ENCODE data around the gene SLAMF7. TPM values are rescaled to one million over a fixed set of nuclear protein-coding genes. Genes with fewer than 3 reads are reported as not detected.
A peak's percentile ranks its signal among the peaks of the same experiment; 100 is the strongest.

The SLAMF7 gene
- polyA plus RNA-seq, 6 donors from 2014 or later, result 1.2 to 5.3 (median 3.0) TPM; not detected in 1

DNA sequence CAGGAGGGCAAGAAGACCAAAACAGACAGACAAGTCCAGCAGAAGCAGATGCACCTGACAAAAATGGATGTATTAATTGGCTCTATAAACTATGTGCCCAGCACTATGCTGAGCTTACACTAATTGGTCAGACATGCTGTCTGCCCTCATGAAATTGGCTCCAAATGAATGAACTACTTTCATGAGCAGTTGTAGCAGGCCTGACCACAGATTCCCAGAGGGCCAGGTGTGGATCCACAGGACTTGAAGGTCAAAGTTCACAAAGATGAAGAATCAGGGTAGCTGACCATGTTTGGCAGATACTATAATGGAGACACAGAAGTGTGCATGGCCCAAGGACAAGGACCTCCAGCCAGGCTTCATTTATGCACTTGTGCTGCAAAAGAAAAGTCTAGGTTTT lies 14.5 kb downstream of the SLAMF7 start:
- H3K4me3 Mint-ChIP-seq, result no peak overlapping the region
- ATAC-seq (ENCODE audit: low read depth in 2 of 2) (no peak), DNase-seq (no peak)
- peak overlapping the region in 1 of 6 donors; percentile 34 for H3K27ac Mint-ChIP-seq
- no peaks in the 10 kb centered on the region for H3K36me3 Mint-ChIP-seq
- no peaks in the 10 kb centered on the region for H3K9me3 Mint-ChIP-seq
- H3K4me1 Mint-ChIP-seq, result peaks cover 3 to 7% (median 6%) of the 10 kb centered on the region in 3 donors
- H3K27me3 Mint-ChIP-seq, result no peaks in the 10 kb centered on the region

GRCh38 chr1:160755461-160755860 lies 16.4 kb downstream of the SLAMF7 start:
- Mint-ChIP-seq H3K27me3 (no peaks in the 10 kb centered on the region), H3K27ac (no peak overlapping the region), H3K9me3 (no peaks in the 10 kb centered on the region), H3K4me1 (peaks cover under 1 to 3% (median 2%) of the 10 kb centered on the region in 3 donors), H3K36me3 (no peaks in the 10 kb centered on the region), H3K4me3 (no peak overlapping the region)
- ATAC-seq (ENCODE audit: low read depth in 2 of 2) (no peak), DNase-seq (no peak)

DNA sequence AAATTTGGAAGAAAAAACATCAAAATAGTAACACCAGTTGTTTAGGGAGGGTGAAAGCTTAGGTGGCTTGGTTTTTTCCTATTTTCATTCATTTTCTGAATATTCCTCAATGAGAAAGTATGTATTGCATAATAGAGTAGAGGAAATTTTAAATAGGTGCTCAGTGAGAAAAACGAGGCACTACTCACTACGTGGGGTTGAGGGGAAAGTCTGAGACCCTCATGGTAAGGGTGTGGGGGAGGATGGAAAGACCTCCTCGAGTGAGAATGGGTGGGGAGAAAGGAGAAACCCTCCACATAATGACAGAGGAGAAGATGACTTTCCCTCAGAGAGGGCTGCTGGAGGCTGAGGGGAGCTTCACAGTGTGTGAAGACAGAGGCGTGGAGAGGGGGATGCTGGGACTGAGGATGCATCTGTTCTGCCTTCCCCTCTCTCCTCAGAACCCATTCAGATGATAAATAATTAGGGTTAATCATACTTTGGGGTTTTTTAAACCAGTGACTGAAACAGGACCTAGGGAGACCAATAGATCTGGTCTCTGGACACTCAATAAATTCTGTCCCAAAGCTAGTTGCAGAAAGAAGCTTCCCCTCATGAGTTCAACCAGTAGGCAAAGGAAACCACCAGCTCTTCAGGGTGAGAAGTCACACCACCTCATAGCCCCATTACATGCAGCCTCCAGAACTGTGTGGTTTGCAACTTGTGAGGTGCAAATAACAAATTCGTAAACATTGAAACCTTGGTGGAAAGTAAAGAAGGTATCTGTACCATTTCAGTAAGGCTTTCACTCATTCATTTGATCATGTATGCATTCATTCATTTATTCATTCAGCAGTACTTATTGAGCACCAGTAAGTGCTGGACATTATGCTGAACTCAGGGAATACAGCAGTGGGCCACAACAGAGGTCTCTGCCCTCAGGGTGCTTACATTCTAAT lies 17.1 kb downstream of the SLAMF7 start:
- H3K27ac Mint-ChIP-seq, result peak overlapping the region in 1 of 6 donors; percentile 17
- H3K4me3 Mint-ChIP-seq, result peak overlapping the region in 1 of 8 donors; percentile 80
- no peaks in the 10 kb centered on the region for H3K27me3 Mint-ChIP-seq
- peaks cover 0 to 3% (median 0%) of the 10 kb centered on the region in 7 donors for H3K9me3 Mint-ChIP-seq
- no peaks in the 10 kb centered on the region for H3K4me1 Mint-ChIP-seq
- no peak for DNase-seq
- no peak for ATAC-seq (ENCODE audit: low read depth in 2 of 2)
- no peaks in the 10 kb centered on the region for H3K36me3 Mint-ChIP-seq

DNA sequence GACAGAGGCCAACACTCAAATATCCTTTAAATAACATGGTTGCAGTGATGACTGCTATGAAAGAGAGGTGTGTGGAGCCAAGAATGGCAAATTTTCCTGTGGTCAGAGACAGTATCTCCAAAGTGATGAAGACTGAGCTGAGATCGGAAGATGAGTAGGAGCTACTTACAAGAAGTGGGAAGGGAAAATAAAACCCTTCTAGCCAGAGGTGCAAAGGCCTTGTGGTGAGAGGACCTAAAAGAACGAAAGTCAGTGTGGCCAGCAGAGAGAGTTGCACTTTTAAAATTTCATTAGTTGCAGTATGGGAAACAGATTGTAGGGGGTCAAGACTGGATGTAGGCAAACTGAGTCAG lies 17.8 kb downstream of the SLAMF7 start:
- Mint-ChIP-seq H3K4me3 (no peak overlapping the region), H3K36me3 (no peaks in the 10 kb centered on the region), H3K4me1 (no peaks in the 10 kb centered on the region), H3K27me3 (no peaks in the 10 kb centered on the region), H3K27ac (no peak overlapping the region), H3K9me3 (peaks cover 0 to 4% (median 0%) of the 10 kb centered on the region in 7 donors)
- DNase-seq, result no peak
- ATAC-seq (ENCODE audit: low read depth in 2 of 2), result no peak

- Mint-ChIP-seq H3K4me3 (no peak overlapping the region), H3K27me3 (no peaks in the 10 kb centered on the region), H3K27ac (no peak overlapping the region), H3K9me3 (peaks cover 0 to 4% (median 0%) of the 10 kb centered on the region in 7 donors), H3K4me1 (no peaks in the 10 kb centered on the region), H3K36me3 (no peaks in the 10 kb centered on the region)
- ATAC-seq (ENCODE audit: low read depth in 2 of 2) (no peak), DNase-seq (no peak)
These were observed 19.5 kb downstream of the SLAMF7 start for GRCh38 chr1:160758521-160758920.

- no peaks in the 10 kb centered on the region for H3K36me3 Mint-ChIP-seq
- H3K27me3 Mint-ChIP-seq, result no peaks in the 10 kb centered on the region
- DNase-seq, result no peak
- H3K9me3 Mint-ChIP-seq, result peaks cover 0 to 4% (median 0%) of the 10 kb centered on the region in 7 donors
- H3K4me3 Mint-ChIP-seq, result no peak overlapping the region
- no peak overlapping the region for H3K27ac Mint-ChIP-seq
- no peaks in the 10 kb centered on the region for H3K4me1 Mint-ChIP-seq
- ATAC-seq (ENCODE audit: low read depth in 2 of 2), result no peak
These were observed 20.7 kb downstream of the SLAMF7 start for GRCh38 chr1:160759740-160760139.

- no peak overlapping the region for H3K27ac Mint-ChIP-seq
- no peak for DNase-seq
- H3K4me3 Mint-ChIP-seq, result no peak overlapping the region
- H3K36me3 Mint-ChIP-seq, result no peaks in the 10 kb centered on the region
- no peak for ATAC-seq (ENCODE audit: low read depth in 2 of 2)
- peaks cover 0 to 4% (median 0%) of the 10 kb centered on the region in 7 donors for H3K9me3 Mint-ChIP-seq
- no peaks in the 10 kb centered on the region for H3K4me1 Mint-ChIP-seq
- H3K27me3 Mint-ChIP-seq, result no peaks in the 10 kb centered on the region
These were observed 22.0 kb downstream of the SLAMF7 start for GRCh38 chr1:160761046-160761445.

- Mint-ChIP-seq H3K36me3 (no peaks in the 10 kb centered on the region), H3K4me1 (peaks cover 0 to 3% (median 2%) of the 10 kb centered on the region in 3 donors), H3K9me3 (peaks cover 0 to 4% (median 0%) of the 10 kb centered on the region in 7 donors), H3K4me3 (no peak overlapping the region), H3K27ac (no peak overlapping the region), H3K27me3 (no peaks in the 10 kb centered on the region)
- no peak for DNase-seq
- ATAC-seq (ENCODE audit: low read depth in 2 of 2), result no peak
These were observed 22.8 kb downstream of the SLAMF7 start for GRCh38 chr1:160761886-160762285.

DNA sequence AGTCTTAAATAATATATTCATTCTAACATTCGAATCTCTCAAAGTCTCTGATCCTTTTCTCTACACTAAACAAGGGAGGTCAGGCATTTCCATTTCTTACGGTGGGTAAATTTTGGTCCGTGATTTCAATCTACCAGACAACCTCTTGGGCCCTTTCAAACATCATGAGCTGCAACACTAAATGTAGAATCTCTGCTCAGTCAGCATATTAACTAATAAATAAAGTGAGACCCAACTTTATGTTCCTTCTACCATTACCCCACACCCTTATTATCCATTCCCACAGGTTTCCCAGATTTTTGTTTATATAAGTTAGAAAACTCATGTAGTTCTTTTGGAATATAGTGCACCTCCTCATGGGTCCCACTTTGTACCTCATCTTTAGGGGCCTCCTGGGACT lies 24.9 kb downstream of the SLAMF7 start:
- peaks cover 0 to 4% (median 0%) of the 10 kb centered on the region in 7 donors for H3K9me3 Mint-ChIP-seq
- H3K27ac Mint-ChIP-seq, result no peak overlapping the region
- no peaks in the 10 kb centered on the region for H3K36me3 Mint-ChIP-seq
- no peaks in the 10 kb centered on the region for H3K27me3 Mint-ChIP-seq
- ATAC-seq (ENCODE audit: low read depth in 2 of 2) (no peak), DNase-seq (no peak)
- H3K4me3 Mint-ChIP-seq, result no peak overlapping the region
- peaks cover 15 to 19% (median 18%) of the 10 kb centered on the region in 3 donors for H3K4me1 Mint-ChIP-seq

DNA sequence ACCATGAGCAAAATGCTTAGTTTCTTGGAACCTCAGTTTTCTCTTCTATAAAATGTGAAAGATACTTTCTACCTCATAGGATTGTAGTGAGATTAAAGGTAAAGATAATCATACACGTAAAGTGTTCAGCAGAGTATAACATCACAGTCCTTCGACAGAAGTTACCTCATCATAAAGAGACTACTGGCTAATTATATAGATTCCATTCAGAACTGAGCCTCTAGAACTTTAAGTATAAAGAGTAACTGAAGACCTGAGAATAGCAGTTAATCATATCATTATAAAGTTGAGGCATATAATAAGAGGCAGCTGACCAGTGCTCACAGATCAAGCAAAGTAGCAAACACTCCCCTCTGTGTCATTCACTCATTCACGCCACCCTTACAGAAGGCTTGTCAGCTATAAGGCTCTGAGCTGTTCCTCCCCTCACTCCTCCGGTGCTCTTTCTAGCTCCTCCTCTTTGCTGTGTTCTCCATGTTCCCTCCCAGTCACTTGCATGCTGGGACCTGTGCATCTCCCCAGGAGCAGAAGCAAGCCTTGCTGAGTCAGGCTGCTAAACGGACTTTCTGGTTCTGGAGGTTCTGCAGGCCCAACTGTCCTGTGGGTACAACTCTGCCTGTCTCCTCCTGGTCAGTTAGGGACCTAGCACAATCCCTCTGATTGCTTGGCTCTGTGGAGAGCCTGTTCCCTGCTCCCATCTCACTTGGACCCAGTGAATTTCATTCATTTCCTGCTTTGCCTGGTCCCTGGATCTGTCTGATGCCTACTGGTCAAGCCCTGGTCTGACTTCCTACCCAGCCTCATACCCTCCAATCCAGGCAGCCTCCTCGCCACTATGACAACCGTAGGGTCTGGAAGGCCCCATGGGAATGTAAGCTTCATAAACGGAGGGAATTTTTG lies 28.6 kb downstream of the SLAMF7 start:
- Mint-ChIP-seq H3K27me3 (no peaks in the 10 kb centered on the region), H3K4me3 (peak overlapping the region in 7 of 8 donors; percentile 29 to 83 (median 75)), H3K36me3 (peaks cover 0 to 7% of the 10 kb centered on the region in 2 donors), H3K27ac (peak overlapping the region; percentile 88 to 97 (median 94)), H3K4me1 (peaks cover 15 to 19% (median 18%) of the 10 kb centered on the region in 3 donors), H3K9me3 (peaks cover 0 to 2% (median 0%) of the 10 kb centered on the region in 7 donors)
- ATAC-seq (ENCODE audit: low read depth in 2 of 2) (peak; percentile 16 to 18), DNase-seq (no peak)

- peak; percentile 63 for DNase-seq
- ATAC-seq (ENCODE audit: low read depth in 2 of 2), result peak; percentile 98 to 99
- Mint-ChIP-seq H3K9me3 (peaks cover 0 to 2% (median 0%) of the 10 kb centered on the region in 7 donors), H3K36me3 (peaks cover 0 to 7% of the 10 kb centered on the region in 2 donors), H3K4me1 (peaks cover 15 to 19% (median 18%) of the 10 kb centered on the region in 3 donors), H3K4me3 (peak overlapping the region in 7 of 8 donors; percentile 29 to 83 (median 75)), H3K27ac (peak overlapping the region; percentile 88 to 97 (median 94)), H3K27me3 (no peaks in the 10 kb centered on the region)
These were observed 29.2 kb downstream of the SLAMF7 start for GRCh38 chr1:160768295-160768657.

DNA sequence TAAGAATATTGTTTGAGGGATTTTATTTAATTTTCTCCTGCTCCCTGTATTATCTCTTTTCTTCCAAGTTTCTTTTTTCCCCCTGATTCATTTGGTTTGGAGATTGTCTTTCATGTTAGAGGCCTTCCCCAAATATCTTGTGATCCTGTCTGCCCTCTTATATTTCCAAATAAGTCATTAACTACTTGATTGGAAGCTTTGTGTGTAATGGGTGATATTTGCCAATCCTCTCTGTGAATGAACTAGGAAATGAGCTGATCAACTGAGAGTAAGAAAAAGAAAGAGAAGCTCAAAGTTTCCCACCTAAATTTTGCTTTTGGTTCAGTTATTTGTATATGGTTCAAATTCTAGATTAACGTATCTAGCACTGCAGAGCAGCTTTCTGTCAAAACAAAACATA lies 33.3 kb downstream of the SLAMF7 start:
- no peak for ATAC-seq (ENCODE audit: low read depth in 2 of 2)
- peak overlapping the region in 2 of 6 donors; percentile 79 to 89 for H3K27ac Mint-ChIP-seq
- no peaks in the 10 kb centered on the region for H3K27me3 Mint-ChIP-seq
- H3K4me3 Mint-ChIP-seq, result no peak overlapping the region
- H3K9me3 Mint-ChIP-seq, result peaks cover 0 to 2% (median 0%) of the 10 kb centered on the region in 7 donors
- H3K36me3 Mint-ChIP-seq, result peaks cover 0 to 26% of the 10 kb centered on the region in 2 donors
- H3K4me1 Mint-ChIP-seq, result peaks cover 30 to 44% (median 42%) of the 10 kb centered on the region in 3 donors
- no peak for DNase-seq

GRCh38 chr1:160773093-160773492 lies 34.0 kb downstream of the SLAMF7 start:
- H3K27ac Mint-ChIP-seq, result peak overlapping the region in 3 of 6 donors; percentile 21 to 98 (median 86)
- H3K4me1 Mint-ChIP-seq, result peaks cover 29 to 42% (median 41%) of the 10 kb centered on the region in 3 donors
- no peak for ATAC-seq (ENCODE audit: low read depth in 2 of 2)

More at GRCh38 chr1:160773093-160773492, 34.0 kb downstream of the SLAMF7 start:
- peaks cover 0 to 2% (median 0%) of the 10 kb centered on the region in 7 donors for H3K9me3 Mint-ChIP-seq
- no peak for DNase-seq
- H3K27me3 Mint-ChIP-seq, result no peaks in the 10 kb centered on the region
- peaks cover 0 to 26% of the 10 kb centered on the region in 2 donors for H3K36me3 Mint-ChIP-seq
- H3K4me3 Mint-ChIP-seq, result no peak overlapping the region

Data from naive B cell (primary cell).